Caco-2 (cell line): ENCODE results near the gene ARHGEF10L. TPM values are rescaled to one million over a fixed set of nuclear protein-coding genes. Genes with fewer than 3 reads are reported as not detected.
"Not testable (repeated sequence)": the region's sequence is repeated elsewhere in the genome, so short reads cannot be mapped to it uniquely, and the experiment has no call there.

Source experiments
- BruUV-seq: library from RNA; stranded (reverse); fragments of 400-500 nt; replicated peaks from 2 replicates; lab custom pipeline; 2021; lab: Mats Ljungman, UMichigan
- CTCF ChIA-PET: fragments of 300-600 bp; sonication (Branson Sonifier 250); formaldehyde crosslinking; loops from one replicate; lab custom pipeline; 2022; ENCODE audit warnings: antibody characterized with exemption; lab: Charles Lee
- POLR2A ChIA-PET: fragments of 300-600 bp; sonication (Branson Sonifier 250); formaldehyde crosslinking; loops from one replicate; lab custom pipeline; 2022; ENCODE audit warnings: antibody characterized with exemption; lab: Charles Lee
- DNase-seq, 2 experiments: peaks; one replicate each; pipeline versions ENCODE4 v3.0.0 to v3.0.0-alpha.2; 2020 to 2022
- H3K27me3 ChIP-seq: replicated peaks from 2 replicates; pipeline ENCODE4 v1.6.0; 2011; ENCODE audit warnings: low read length; ENCODE audit not compliant: control insufficient read depth, insufficient read depth
- H3K36me3 ChIP-seq: 2 replicates; pipeline ENCODE4 v1.5.1; 2011; ENCODE audit warnings: low read length; ENCODE audit not compliant: control insufficient read depth, insufficient read depth
- H3K4me1 ChIP-seq: fragments of 250-450 bp; sonication (Bioruptor Pico); 2 replicates; pipeline ENCODE4 v1.5.1; 2020; ENCODE audit warnings: mild to moderate bottlenecking
- H3K4me3 ChIP-seq: 2 replicates; pipeline ENCODE4 v1.5.1; 2011; ENCODE audit warnings: low read depth, mild to moderate bottlenecking, control low read depth, low read length
- H3K9me3 ChIP-seq: fragments of 250-450 bp; sonication (Bioruptor Pico); 2 replicates; pipeline ENCODE4 v1.5.1; 2020; ENCODE audit warnings: mild to moderate bottlenecking, moderate library complexity
- H3K27ac Mint-ChIP-seq: one replicate; pipeline ENCODE4 v1.8.0; 2022; ENCODE audit warnings: mixed read lengths; ENCODE audit not compliant: unreplicated experiment
- H3K27me3 Mint-ChIP-seq: one replicate; pipeline ENCODE4 v1.8.0; 2022; ENCODE audit warnings: mixed read lengths; ENCODE audit not compliant: insufficient read depth, unreplicated experiment
- H3K36me3 Mint-ChIP-seq: one replicate; pipeline ENCODE4 v1.8.0; 2022; ENCODE audit warnings: mild to moderate bottlenecking, mixed read lengths; ENCODE audit not compliant: insufficient read depth, unreplicated experiment
- H3K4me1 Mint-ChIP-seq: one replicate; pipeline ENCODE4 v1.8.0; 2022; ENCODE audit warnings: low read depth, mixed read lengths; ENCODE audit not compliant: unreplicated experiment
- H3K4me3 Mint-ChIP-seq: one replicate; pipeline ENCODE4 v1.8.0; 2022; ENCODE audit warnings: mild to moderate bottlenecking, moderate library complexity, mixed read lengths; ENCODE audit not compliant: unreplicated experiment
- H3K9me3 Mint-ChIP-seq: one replicate; pipeline ENCODE4 v1.8.0; 2022; ENCODE audit warnings: mixed read lengths; ENCODE audit not compliant: unreplicated experiment
- CTCF ChIP-seq, 2 experiments: fragments of 200-600 bp in 1 of 2; IDR thresholded peaks; 1 replicate in 1 of 2; 2 replicates in 1 of 2; pipeline versions ENCODE4 v1.5.1 to v1.8.0; 2011 to 2022; ENCODE audit warnings: antibody characterized with exemption in 1 of 2, control low read depth in 1 of 2, inconsistent platforms in 1 of 2, low read depth in 1 of 2, low read length in 1 of 2, mild to moderate bottlenecking in 1 of 2, moderate library complexity in 1 of 2; ENCODE audit not compliant: insufficient read depth in 1 of 2, severe bottlenecking in 1 of 2, unreplicated experiment in 1 of 2
- intact Hi-C: fragments of 100-400 bp; cut with micrococcal nuclease; formaldehyde crosslinking; loops from one replicate; pipeline ENCODE4 v1.10.0; 2022; ENCODE audit not compliant: unreplicated experiment
- total RNA-seq: library from RNA; stranded (reverse); gene quantifications from 2 replicates; pipeline ENCODE4 v1.2.3, GENCODE V29; 2022

The ARHGEF10L gene
- total RNA-seq, 1 experiment from 2014 or later = 31.3 TPM

- CTCF ChIA-PET = interaction anchor here (0.6 to 2.9 kb wide), 6 partner anchors 29 to 119 kb away, joined by 3 to 18 read pairs (median 4); no protein-coding TSS in a partner anchor
- POLR2A ChIA-PET = interaction anchor here (0.6 kb wide), 1 partner anchor 71 kb away, joined by 5 read pairs; no protein-coding TSS in a partner anchor
- no TSS peak for BruUV-seq
- H3K9me3 ChIP-seq = no peaks in the 10 kb centered on the region; the same call in 1 of the 2 replicates
- H3K4me1 Mint-ChIP-seq = peaks cover 7% of the 10 kb centered on the region
- no peak overlapping the region for H3K27ac Mint-ChIP-seq
- H3K27me3 Mint-ChIP-seq = no peaks in the 10 kb centered on the region
- H3K4me3 ChIP-seq = no peak overlapping the region
- 0 out of 2 replicates have a peak, but pooled peaks cover 7% of the 10 kb centered on the region for H3K4me1 ChIP-seq
- H3K36me3 Mint-ChIP-seq = no peaks in the 10 kb centered on the region
- peak; percentile 68 to 80 for DNase-seq
- no peaks in the 10 kb centered on the region for H3K9me3 Mint-ChIP-seq
- TF ChIP-seq CTCF (IDR thresholded peaks at IDR 0.05; ENCODE audit: insufficient read depth in 1 of 2, low read depth in 1 of 2, low read length in 1 of 2, severe bottlenecking in 1 of 2, unreplicated experiment in 1 of 2) = peak; percentile 72 to 74
- no peak overlapping the region for H3K4me3 Mint-ChIP-seq
- no peaks in the 10 kb centered on the region for H3K36me3 ChIP-seq
- intact Hi-C loops = loop anchor here (1.0 kb wide), 2 partner anchors 36 to 105 kb away; no protein-coding TSS in a partner anchor
- no peaks in the 10 kb centered on the region for H3K27me3 ChIP-seq
Measured at GRCh38 chr1:17502326-17502778, 37.1 kb upstream of the ARHGEF10L start.

GRCh38 chr1:17503146-17503545 is 36.4 kb upstream of the ARHGEF10L start:
- Histone ChIP-seq H3K9me3 (no peaks in the 10 kb centered on the region), H3K36me3 (no peaks in the 10 kb centered on the region), H3K4me3 (no peak overlapping the region), H3K27me3 (no peaks in the 10 kb centered on the region), H3K4me1 (0 out of 2 replicates have a peak, but pooled peaks cover 3% of the 10 kb centered on the region)
- TF ChIP-seq CTCF (IDR thresholded peaks at IDR 0.05; ENCODE audit: insufficient read depth in 1 of 2, low read depth in 1 of 2, low read length in 1 of 2, severe bottlenecking in 1 of 2, unreplicated experiment in 1 of 2) = no peak
- Mint-ChIP-seq H3K9me3 (no peaks in the 10 kb centered on the region), H3K27me3 (no peaks in the 10 kb centered on the region), H3K4me1 (peaks cover 2% of the 10 kb centered on the region), H3K36me3 (no peaks in the 10 kb centered on the region), H3K4me3 (no peak overlapping the region), H3K27ac (no peak overlapping the region)
- ChIA-PET CTCF (interaction anchor here (0.7 to 2.9 kb wide), 4 partner anchors 14 to 109 kb away, joined by 3 to 18 read pairs (median 4); no protein-coding TSS in a partner anchor), POLR2A (no interaction called here)
- BruUV-seq = no TSS peak
- intact Hi-C loops = no loop called here
- DNase-seq = no peak

GRCh38 chr1:17507200-17507599 is 32.3 kb upstream of the ARHGEF10L start:
- H3K27ac Mint-ChIP-seq, H3K36me3 ChIP-seq, H3K4me1 ChIP-seq, BruUV-seq, H3K9me3 Mint-ChIP-seq, DNase-seq, H3K4me3 Mint-ChIP-seq, H3K9me3 ChIP-seq, H3K27me3 ChIP-seq, H3K36me3 Mint-ChIP-seq, H3K27me3 Mint-ChIP-seq, intact Hi-C loops, H3K4me3 ChIP-seq, POLR2A ChIA-PET, H3K4me1 Mint-ChIP-seq: not testable (repeated sequence)
- CTCF ChIA-PET = interaction anchor here (0.7 to 1.7 kb wide), 3 partner anchors 10 to 368 kb away, joined by 3 to 5 read pairs (median 3); no protein-coding TSS in a partner anchor
